Effector CD8-positive, alpha-beta T cell (primary cell): Measurements from ENCODE around the gene SIGLEC15.
"Not testable (repeated sequence)": the region's sequence is repeated elsewhere in the genome, so short reads cannot be mapped to it uniquely, and the experiment has no call there.

ENCODE experiments used
- DNase-seq: peaks from one replicate; lab custom pipeline; 2025; lab: John Stamatoyannopoulos, UW
- total RNA-seq, 4 experiments: gene quantifications; one replicate each; lab custom pipeline; 2026; lab: John Stamatoyannopoulos, UW

The SIGLEC15 gene, protein sequence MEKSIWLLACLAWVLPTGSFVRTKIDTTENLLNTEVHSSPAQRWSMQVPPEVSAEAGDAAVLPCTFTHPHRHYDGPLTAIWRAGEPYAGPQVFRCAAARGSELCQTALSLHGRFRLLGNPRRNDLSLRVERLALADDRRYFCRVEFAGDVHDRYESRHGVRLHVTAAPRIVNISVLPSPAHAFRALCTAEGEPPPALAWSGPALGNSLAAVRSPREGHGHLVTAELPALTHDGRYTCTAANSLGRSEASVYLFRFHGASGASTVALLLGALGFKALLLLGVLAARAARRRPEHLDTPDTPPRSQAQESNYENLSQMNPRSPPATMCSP
- total RNA-seq = 0 reads per million in 4 experiments

DNA sequence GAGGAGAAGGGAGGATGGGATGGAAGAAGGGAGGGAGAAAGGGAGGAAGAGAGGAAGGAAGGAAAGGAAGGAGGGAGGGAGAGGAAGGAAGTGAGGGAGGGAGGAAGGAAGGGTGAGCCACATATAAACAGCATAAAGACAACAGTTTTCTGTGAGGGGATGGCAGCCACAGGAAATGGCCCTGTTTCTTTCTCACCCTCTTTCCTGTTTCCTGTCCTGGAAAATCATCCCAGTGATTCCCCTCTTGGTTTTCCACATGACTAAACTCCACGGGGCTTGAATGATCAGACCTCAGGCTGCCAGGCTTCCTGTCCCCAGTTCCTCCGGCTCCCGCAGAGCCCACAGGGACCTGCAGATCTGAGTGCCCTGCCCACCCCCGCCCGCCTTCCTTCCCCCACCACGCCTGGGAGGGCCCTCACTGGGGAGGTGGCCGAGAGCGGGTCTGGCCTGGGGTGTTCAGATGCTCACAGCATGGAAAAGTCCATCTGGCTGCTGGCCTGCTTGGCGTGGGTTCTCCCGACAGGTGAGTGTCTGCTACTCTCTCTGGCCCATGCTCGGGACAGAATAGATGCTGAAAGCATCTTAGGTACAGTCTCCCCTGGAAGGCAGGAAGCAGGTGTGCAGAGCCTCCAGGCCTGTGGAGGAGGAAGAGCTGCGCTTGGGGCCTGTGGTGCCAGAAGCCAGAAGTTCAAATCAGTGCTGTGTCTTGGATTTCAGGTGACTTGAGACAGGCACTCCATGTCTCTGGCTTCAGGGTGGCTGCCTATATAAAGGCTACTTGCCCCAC, at the start of gene SIGLEC15:
Gene SIGLEC15 (plus strand): TSS at position 418 of the 787 bp plus-strand sequence. CDS start 54 bp downstream, at position 472.
- DNase-seq = no peak

DNA sequence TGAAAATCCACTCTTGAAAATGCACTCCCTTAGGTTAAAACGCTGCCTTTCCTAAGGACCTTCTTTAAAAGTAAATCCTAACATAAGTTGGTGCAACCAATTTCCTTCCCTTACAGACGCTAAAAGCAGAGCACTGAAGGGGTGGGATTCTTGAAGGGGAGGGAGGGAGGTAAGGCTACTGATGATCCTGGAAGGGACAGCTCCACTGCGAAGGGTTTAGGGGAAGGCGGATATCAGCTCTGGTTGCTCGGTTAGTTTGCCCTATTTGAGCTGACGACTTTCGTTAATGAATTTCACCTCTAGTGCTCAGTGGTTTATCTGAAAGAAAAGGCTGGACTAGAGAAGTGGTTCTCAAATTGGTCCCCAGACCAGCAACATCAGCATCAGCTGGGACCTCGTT, 49.7 kb upstream of the SIGLEC15 start:
- no peak for DNase-seq

DNA sequence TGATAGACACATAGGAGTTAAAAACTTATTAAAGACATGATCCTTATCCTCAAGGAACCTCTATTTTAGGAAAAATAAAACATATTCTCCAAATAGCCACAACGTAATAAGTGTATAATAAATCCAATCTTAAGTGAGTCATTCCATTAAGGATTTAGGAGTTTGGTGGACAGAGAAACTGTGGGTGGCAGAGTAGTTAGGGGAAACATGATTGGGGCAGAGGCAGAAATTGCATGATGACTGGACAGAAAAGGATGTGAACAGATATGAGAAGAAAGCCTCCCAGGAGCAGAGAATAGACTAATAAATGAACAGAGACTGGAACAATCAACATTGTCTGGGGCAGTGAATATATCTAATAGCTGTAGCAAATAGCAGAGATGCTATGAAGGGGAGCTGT, 48.1 kb upstream of the SIGLEC15 start:
- no peak for DNase-seq

DNA sequence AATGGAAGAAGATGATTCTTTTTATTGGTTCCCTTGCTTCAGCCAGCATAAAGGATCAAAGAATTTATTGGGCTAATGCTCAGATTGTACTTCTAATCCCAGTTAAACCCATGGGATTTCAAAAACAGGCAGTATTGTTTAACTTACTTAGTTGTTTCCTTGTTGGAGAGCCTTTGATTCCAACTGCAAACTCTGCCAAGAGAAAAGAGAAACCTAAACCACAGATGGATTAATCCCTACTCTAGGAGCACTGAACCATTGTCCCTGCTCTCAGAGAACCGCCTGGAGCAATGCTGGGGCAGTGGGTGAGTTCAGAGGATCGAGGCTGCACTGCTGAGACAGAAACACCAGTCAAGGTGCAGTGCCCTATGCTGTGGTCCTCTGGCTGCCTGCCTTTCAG, 44.9 kb upstream of the SIGLEC15 start:
- no peak for DNase-seq

DNA sequence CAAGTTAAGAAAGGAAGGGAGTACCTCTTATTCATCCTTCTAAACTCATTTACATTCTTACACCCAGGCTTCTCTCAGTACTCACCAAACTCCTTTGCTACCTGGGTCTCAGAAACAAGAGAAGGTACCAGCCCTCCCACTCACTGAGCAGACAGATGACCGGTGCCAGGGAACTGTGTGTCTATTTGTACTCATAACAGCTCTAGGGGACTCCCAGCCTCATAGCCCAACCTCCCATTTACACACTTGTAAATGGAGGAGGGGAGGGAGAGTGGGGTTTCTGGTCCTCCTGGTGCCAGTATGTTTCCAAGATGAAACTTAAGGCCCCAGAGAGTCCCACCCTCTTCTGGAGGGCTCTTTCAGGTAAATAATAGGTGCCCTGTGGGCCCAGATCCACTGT, 42.8 kb upstream of the SIGLEC15 start:
- DNase-seq = no peak

DNA sequence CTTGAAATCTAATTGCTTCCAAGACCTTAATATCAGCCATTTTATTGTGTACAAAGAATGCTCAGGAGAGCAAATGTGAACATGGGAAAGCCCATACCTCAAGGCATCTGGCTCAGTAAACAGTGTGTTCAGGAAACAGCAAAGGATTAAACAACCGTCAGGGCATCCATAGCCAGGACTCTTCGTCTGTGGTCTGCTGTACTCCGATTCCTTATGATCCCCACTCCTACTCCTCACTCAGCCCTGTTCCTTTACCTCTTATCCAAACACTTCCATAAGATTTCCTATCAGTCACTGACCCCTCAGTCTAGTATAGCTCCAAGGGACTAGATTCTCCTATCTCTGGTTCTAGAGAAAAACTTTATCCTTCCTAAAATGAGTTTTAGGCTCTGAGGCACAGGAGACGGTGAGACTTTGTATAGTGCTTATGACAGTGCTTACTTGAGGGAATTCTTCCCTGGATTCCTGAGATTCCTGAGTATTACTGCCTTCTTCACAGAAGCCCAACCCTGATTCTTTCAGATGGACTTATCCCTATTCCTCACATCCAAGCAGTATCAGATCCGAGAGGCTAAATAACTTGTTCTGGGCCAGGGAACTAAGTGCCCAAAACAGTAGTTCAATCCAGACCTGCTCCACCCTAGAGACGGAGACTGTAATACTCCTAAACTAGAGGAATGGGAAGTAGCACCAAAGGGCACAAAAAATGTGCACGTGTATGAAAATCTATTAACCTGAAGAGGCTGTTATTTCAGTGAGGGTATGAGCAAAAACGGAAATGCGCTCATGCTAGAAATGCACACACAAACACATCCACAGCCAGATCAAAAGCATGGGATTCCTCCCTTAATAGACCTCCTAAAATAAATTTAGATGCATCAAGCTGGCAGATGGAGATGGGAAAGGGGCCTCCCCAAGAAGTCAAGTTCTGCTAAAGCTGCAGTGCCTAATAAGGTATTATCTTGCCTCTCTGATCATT, 42.1 kb upstream of the SIGLEC15 start:
- DNase-seq = no peak

DNA sequence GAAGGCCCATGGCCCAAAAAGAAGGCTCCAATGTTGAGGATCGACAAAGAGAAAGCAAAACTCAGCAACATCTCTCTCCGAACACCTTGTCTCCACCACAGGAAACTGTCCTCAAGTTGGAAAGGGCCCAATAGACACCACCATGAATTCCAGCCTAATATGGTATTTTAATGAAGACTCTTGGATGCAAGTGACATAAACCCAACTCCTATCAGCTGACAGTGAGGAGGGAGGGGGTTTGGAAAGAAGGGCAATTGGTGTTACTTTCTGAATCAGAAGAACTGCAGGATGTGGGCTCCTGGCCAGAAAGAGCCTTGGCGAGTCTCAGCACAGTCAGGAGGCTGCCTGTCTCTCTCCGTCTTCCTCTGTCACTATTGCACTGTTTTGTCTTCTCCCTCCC, 40.3 kb upstream of the SIGLEC15 start:
- DNase-seq = no peak

DNA sequence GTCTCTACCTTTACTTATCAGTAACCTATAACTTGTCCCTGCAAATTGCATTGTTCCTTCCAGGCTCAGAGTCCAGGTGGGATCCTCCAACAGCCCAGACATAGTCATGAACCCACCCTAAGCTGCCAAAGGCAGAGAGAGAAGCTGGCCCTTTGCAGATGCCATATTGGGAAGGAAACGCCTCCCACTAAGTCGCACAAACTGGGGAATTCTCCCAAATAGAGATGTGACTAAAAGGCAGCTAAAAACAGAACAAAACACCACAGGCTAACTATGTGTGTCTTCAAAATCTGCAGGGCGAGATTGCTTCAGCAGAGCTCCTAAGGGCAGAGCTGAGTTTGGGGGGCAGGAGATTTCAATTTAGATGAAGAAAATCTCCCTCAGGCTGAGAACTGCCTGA, 38.5 kb upstream of the SIGLEC15 start:
- no peak for DNase-seq

DNA sequence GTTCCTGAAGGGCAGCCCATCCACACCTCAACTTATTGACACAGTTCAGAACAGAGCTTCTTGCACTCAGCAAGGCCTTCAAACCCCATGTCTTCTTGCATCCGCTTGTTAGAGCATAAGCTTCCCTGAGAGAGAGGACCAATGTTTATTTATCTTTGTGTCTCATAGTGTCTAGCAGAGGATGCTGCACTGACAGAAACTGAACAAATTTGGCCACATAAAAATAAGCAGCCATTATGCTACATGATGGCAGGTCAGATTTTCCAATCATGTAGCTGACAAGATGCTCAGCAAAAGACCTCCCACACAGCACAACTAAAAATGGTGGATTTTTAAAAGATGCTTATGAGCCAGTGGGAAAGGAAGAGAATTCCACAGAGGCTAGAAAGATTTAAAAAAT, 38.1 kb upstream of the SIGLEC15 start:
- no peak for DNase-seq

DNA sequence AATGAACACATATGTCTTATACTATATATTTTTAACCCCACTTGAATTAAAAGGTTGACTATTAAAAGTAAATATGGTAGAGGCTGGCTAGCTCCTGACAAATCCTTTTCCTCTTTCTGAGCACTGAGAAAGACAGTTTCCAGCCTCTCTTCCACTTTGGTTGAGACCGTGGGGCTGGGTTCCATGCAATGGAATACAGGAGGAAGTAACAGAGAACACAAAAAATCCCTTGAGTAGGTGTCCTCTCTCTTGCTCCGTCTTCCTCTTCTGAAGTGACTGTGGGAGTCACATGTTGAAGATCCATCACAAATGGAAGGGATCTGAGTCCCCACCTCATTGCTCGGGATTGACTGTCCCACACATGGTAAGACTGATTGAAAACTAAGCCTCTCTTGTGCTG, 36.6 kb upstream of the SIGLEC15 start:
- DNase-seq = no peak

DNA sequence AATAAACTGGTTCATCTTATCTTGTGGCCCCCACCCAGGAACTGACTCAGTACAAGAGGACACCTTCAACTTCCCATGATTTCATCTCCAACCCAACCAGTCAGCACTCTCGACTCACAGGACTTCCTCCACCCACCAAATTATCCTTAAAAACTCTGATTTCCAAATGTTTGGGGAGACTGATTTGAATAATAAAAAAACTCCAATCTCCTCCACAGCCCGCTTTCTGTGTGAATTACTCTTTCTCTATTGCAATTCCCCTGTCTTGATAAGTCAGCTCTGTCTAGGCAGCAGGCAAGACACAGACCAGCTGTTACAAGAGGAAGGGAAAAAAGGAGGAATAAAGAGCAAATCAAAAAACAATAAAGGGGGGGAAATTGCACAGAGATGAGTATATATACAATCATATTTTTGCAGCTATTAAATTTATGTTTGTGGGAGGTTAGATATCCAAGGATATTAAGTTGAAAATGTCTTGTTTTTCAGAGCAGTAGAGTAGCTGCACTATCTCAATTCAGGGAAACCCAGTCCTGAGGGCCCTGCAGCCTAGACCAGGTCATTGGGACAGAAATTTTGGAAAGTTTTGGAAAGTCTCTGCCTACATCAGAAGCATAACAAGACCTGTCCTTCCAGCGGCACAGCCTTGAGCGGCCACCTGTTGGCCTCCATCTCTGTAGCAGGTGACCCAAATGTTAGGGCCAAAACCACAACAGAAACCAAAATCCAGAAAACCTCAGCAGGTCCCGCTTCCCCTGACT, 32.8 kb upstream of the SIGLEC15 start:
- DNase-seq = no peak

DNA sequence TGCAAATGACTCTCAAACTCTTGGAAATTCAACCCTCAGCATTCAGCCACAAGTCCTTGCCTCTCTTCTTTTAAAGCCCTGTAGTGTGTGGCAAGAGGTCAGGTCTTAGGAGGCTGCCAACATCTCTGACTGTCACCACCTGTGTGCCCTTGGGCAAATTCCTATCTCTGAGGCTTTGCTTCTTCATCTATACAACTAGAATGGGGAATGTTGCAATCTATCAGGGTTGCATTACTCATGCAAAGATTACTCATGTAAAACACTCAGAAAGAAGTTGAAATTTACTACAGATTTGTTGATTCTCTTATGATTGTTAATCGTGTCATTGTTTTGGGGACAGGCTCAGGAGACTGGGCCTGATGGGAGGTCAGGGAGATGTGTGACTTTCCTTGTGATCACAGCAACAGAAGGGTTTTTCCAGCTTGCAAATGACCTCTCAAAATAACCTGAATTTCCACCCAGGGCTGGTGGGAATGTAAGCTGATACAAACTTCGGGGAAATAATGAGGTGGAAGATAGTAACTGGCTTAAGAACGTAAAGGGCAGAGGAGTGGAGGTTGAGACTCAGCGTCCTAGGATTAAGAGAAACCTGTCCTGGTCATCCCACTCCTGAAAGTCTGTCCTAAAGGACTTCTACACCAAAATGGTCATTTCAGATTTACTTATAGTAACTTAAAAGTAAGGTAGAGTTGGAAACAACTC, 32.1 kb upstream of the SIGLEC15 start:
- DNase-seq = no peak

DNA sequence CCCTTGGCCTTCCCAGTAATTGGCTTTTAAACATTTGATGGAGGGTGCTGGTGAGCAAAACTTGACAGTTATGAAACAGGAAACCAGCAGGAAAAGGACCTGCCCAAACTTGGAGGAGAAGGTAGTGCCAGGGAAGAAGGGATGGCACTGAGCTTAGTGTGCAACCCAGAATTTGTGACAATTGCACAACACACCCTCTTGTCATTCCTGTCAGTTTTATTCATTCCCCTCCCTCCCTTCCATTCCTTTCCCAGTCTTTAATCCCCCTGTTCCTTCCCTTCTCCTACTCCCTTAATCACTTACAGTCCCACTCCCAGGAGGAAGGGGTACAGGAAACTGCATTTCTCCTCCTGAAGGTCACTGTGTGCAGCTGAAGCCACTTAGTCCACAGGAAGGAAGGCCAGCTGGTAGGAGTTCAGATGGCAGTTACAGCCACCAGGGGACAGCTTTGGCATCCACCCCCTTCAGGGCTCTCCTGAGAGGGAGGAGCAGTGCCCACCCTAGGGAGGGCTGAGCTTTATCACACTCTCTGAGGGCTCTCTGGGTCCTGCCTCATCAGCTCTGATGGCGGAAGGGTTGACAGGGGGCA, 24.0 kb upstream of the SIGLEC15 start:
- no peak for DNase-seq

DNA sequence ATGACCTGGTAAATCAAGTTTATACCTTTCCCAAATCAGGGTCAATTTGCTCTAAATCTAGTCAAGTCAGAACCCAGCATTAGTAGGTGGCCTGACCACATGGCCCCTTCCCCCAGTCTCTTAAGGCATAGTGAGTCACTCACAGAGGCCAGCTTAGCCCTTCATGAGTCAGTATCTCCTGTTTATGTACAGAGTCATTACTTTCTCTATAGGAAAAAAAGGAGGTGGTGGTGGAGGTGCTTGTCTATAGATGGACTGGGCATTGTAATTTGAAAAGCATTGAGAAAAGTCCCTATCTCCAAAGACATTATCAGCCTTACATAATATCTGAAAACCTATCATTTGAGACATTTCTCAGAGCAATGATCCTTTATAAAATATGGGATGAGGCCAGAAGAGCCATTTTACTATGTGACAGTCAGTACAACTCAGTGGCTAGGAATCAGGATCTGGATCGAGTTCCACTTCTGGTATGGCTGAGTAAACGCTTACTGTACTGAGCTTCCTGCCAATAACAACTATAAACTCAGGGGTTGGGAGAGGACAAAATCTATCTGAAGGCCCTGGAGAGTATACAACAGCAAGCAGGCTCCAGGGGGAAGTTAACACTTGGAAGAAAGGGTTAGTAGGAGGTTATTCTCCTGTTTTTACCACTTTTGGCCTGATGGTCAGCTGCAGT, 22.5 kb upstream of the SIGLEC15 start:
- no peak for DNase-seq

DNA sequence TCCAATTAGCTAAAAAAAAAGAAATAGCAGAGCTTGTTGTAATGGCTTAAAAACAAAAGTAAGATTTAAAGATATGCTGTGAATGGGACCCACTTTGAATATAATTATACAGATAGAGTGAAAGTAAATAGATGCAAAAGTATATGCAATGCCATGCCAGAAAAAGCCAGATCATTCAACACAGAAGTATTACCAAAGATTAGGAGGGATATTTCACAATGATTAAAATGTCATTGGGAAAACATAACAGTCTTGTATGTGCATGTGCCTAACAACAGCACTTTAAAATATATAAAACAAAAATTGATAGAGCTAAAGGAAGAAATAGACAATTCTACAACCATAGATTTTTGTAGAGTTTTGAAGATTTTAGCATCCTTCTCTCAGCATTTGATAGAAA, 19.9 kb upstream of the SIGLEC15 start:
- DNase-seq = no peak

DNA sequence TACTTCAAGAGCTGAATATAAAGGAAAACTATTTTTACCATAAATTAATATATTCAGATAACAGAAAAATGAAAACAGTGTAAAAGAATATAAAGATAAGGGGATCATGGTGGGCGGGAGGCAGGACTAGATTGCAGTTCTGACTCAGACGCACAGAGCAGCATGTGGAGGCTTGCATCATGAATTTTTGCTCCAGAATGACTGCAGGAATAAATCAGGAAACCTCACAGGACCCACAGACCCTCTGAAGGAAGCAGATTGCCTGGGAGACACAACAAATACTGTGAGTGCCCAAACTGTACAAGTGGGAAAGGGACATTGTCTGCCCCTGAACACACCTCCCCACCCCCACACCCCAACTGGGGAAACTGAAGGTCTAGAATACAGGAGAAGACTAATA, 19.2 kb upstream of the SIGLEC15 start:
- DNase-seq = no peak

DNA sequence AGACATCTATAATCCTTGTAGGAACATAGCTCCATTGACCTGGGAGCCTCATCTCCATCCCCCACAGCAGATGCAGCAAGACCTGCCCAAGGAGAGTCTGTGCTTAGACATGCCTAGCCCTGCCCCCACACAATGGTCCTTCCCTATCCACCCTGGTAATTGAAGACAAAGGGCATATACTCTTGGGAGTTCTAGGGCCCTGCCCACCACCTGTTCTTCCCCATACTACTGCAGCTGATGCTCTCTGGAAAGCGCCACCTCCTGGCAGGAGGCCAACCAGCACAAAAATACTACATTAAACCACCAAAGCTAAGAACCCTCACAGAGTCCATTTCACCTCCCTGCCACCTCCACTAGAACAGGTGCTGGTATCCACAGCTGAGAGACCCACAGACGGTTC, 18.3 kb upstream of the SIGLEC15 start:
- not testable (repeated sequence) for DNase-seq

DNA sequence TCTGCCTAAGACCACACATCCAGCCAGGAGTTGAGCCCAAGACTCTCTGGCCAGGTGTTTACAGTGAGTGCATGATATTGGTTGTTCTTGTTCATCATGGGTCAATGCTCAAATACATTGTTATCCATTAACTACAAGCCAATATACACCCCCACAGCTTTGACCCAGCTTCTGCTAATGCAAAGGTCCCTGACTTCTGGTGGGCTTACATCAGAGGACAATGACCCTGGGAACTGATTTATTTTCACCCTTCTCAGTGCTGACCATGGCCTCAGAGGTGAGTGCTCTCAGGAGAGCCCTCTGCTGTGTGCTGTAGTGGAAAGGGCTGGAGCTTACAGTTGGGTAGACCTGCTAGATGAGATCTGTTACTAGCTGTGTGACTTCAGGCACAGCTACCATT, 10.7 kb upstream of the SIGLEC15 start:
- DNase-seq = not testable (repeated sequence)

DNA sequence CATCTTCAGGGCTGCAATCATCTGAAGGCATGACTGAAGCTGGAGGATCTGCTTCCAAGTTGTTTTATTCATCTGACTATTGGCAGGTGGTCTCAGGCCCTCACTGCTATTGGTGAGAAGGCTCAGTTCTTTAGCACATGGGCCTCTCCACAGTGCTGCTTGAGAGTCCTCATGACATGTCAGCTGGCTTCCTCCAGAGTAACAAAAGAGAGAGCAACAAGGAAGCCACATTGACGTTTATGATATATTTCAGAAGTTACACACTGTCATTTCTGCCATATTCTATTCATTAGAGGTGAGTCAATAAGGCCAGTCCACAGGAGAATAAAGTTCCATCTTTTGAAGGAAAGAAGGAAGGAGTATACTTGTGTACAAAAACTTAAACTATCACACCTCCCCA, 7.9 kb upstream of the SIGLEC15 start:
- DNase-seq = no peak

DNA sequence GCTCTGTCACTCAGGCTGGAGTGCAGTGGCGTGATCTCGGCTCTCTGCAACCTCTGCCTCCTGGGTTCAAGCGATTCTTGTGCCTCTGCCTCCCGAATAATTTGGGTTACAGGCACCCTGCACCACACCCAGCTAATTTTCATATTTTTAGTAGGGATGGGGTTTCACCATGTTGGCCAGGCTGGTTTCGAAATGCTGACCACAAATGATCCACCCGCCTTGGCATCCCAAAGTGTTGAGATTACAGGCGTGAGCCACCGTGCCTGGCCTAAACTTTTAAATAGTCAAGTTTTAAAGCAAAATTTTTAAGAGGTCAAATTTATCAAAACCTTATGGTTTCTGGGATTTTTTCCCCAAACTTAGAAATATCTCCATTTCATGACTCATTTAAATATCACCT, 6.7 kb upstream of the SIGLEC15 start:
- not testable (repeated sequence) for DNase-seq
